AG10803 (cell line): ENCODE results near the gene GASK1B.

Experiments
- DNase-seq: peaks from one replicate; pipeline ENCODE4 v3.0.0; 2010; ENCODE audit warnings: low read depth
- H3K4me3 ChIP-seq: 2 replicates; pipeline ENCODE4 v1.5.1; 2011; ENCODE audit warnings: mild to moderate bottlenecking, low read length, control low read depth
- CTCF ChIP-seq: conservative IDR thresholded peaks from 2 replicates; pipeline ENCODE4 v1.5.1; 2011; ENCODE audit warnings: mild to moderate bottlenecking, low read length, control low read depth, inconsistent platforms

GASK1B gene

GRCh38 chr4:158209825-158210807 is 37.3 kb upstream of the GASK1B start, which contains the start of gene TMEM144:
Gene TMEM144, plus strand, starts transcription at chr4:158210486. Its CDS starts 2,182 bp downstream, at chr4:158212668.
- H3K4me3 ChIP-seq = peak within 1 kb of the TSS; percentile 60
- TF ChIP-seq CTCF = peak; percentile 21
- peak; percentile 78 for DNase-seq

- no peak overlapping the region for H3K4me3 ChIP-seq
- DNase-seq = no peak
- TF ChIP-seq CTCF = no peak
Measured at GRCh38 chr4:158208963-158209640, 36.3 kb upstream of the GASK1B start.

GRCh38 chr4:158203929-158204328 is 31.1 kb upstream of the GASK1B start:
- H3K4me3 ChIP-seq = no peak overlapping the region
- no peak for DNase-seq
- TF ChIP-seq CTCF = no peak

GRCh38 chr4:158203436-158203835 is 30.6 kb upstream of the GASK1B start:
- no peak for DNase-seq
- H3K4me3 ChIP-seq = no peak overlapping the region
- TF ChIP-seq CTCF = no peak

GRCh38 chr4:158202481-158202880 is 29.7 kb upstream of the GASK1B start:
- no peak for DNase-seq
- TF ChIP-seq CTCF = no peak

GRCh38 chr4:158201876-158202275 is 29.1 kb upstream of the GASK1B start:
- no peak for TF ChIP-seq CTCF
- no peak for DNase-seq
- H3K4me3 ChIP-seq = no peak overlapping the region

More at GRCh38 chr4:158202481-158202880, 29.7 kb upstream of the GASK1B start:
- no peak overlapping the region for H3K4me3 ChIP-seq
